ENCODE measurements around the gene HOXC12.

Gene HOXC12

DNA sequence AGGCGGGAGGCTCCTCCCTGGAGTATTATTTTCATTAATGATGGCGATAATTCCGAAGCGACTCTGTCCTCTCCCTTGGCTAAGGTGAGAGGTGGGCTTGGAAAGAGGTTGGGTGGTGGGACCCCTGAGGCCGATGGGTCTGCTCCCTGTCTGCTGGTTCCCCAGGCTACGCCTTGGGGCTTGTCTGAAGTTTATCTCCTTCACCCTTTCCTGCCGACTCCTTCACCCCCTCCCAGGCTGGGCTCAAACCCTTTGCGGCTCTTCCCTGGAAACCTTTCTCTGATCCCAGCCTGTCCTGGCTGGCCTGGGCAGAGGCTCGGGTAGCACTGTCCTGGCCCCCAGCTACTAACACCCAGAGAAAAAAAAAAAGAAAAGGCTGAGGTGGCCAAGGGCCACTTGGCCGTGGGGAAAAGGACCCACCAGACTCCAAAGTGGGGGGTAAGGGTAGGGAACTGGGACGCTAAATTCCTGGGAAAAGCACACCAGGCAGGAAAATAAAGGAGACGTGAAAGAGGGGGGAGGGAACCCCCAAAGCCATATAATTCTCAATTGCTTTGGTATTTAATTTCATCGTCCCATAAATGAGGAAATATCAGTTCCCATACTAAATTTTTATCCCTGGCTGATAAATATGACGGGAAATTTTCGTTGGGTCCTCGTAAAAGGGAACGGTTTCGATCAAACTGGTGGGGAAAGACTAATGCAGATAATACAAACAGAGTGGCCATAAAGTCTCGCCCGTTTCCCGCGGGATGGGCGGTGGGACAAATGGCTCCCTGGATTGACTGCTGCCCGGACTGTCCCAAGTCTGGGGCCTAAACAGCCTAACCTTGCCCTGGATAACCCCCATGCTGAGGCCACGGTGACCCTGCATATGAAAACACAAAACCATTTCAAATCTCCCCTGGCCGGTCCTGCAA is 28.2 kb downstream of the HOXC12 start (continued):
- TF ChIP-seq, protein P1, sequence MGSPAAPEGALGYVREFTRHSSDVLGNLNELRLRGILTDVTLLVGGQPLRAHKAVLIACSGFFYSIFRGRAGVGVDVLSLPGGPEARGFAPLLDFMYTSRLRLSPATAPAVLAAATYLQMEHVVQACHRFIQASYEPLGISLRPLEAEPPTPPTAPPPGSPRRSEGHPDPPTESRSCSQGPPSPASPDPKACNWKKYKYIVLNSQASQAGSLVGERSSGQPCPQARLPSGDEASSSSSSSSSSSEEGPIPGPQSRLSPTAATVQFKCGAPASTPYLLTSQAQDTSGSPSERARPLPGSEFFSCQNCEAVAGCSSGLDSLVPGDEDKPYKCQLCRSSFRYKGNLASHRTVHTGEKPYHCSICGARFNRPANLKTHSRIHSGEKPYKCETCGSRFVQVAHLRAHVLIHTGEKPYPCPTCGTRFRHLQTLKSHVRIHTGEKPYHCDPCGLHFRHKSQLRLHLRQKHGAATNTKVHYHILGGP (tag by site-specific recombination; IDR thresholded peaks at IDR 0.05), result no peak
- no peak for TF ChIP-seq ZNF350 (tag by site-specific recombination; IDR thresholded peaks at IDR 0.05)
- TF ChIP-seq ZNF530 (tag by site-specific recombination; IDR thresholded peaks at IDR 0.05; ENCODE audit: low read depth), result no peak
- no peak for TF ChIP-seq ZNF37A (tag by site-specific recombination; IDR thresholded peaks at IDR 0.05)

DNA sequence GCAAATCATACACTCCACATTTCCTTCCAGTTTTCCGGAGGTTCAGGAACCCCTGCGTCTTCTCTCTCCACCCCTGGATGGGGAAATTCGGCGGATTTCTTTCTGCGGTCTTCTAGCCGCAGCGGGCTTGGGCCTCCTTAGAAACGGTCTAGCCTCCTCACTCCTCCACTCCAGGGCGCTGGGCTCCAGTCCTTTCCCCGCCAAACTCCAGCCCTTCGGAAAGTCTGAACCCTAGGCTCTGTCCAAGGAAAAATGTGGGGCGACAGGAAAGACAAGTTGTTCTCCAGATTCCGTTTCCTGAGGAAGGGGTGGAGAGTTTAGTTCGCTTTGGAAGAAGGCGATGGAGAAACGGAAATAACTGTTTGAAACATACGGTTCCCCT is 28.9 kb downstream of the HOXC12 start:
- POLR2A ChIA-PET, result no interaction called here
- H3K4me3 ChIP-seq (ENCODE audit: low read depth, low read length), result no peak overlapping the region
- no peaks in the 10 kb centered on the region for H3K36me3 ChIP-seq (ENCODE audit: control insufficient read depth in 2 of 2, insufficient read depth in 1 of 2, low read length in 2 of 2)
- H3K27ac ChIP-seq (ENCODE audit: extremely low read depth, low read depth, low read length), result no peak overlapping the region
- H3K4me1 ChIP-seq (ENCODE audit: control insufficient read depth, insufficient read depth, low read length), result peaks cover 24% of the 10 kb centered on the region
- CTCF ChIA-PET, result interaction anchor here (5.8 kb wide), 1 partner anchor 231 kb away, joined by 80 read pairs; no protein-coding TSS in a partner anchor
- 0 out of 2 replicates have a peak, but pooled peaks have one; percentile 7 for TF ChIP-seq IKZF3 (tag by site-specific recombination; IDR thresholded peaks at IDR 0.05)
- no peak for TF ChIP-seq HOXC10 (CRISPR knock-in tag; IDR thresholded peaks at IDR 0.05)
- TF ChIP-seq ZFP37 (tag by site-specific recombination; IDR thresholded peaks at IDR 0.05), result no peak
- no peaks in the 10 kb centered on the region for H3K9me3 ChIP-seq (ENCODE audit: control insufficient read depth, insufficient read depth, low read depth, low read length)

DNA sequence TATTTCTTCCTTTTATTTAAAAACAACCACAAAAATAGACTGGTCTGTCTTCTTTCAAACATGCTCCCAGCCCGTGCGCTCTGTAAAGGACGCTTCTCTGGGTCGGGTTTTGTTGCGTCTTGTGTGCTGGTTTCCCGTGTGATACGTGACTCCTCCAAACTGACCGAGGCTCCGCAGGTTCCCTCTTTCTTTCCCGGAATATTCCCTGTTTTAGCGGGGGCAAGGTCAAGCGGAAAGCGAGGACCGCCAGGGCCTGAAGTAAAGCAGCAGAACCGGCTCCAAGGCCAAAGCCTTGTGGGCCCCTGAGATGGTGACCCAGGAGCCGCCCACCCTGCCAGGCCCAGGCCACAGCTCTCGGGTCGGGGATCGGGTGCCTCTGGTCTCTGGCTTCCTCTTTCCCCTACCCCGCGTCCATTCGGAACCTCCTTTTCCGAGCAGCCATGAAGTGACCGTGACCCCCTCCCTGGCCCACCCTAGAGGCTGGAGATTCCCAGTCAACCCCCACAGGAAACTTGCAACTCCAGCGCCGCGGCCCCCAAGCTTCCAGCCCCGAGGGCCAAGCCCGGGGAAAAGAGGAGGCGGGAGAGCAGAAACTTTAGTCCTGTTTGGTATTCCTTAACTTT is 29.4 kb downstream of the HOXC12 start:
- H3K4me3 ChIP-seq (ENCODE audit: low read depth, low read length), result no peak overlapping the region
- POLR2A ChIA-PET, result interaction anchor here (2.5 kb wide), 1 partner anchor 16 kb away, joined by 16 read pairs; the partner anchor contains the start of gene HOXC9
- CTCF ChIA-PET, result interaction anchor here (1.5 to 5.8 kb wide), 10 partner anchors 9 to 231 kb away, joined by 6 to 88 read pairs (median 12); partner anchors contain the start of genes HOXC9 and SMUG1
- peak overlapping the region; percentile 47; the same call in 1 of the 2 replicates for H3K27ac ChIP-seq (ENCODE audit: extremely low read depth, low read depth, low read length)
- TF ChIP-seq, protein P2, sequence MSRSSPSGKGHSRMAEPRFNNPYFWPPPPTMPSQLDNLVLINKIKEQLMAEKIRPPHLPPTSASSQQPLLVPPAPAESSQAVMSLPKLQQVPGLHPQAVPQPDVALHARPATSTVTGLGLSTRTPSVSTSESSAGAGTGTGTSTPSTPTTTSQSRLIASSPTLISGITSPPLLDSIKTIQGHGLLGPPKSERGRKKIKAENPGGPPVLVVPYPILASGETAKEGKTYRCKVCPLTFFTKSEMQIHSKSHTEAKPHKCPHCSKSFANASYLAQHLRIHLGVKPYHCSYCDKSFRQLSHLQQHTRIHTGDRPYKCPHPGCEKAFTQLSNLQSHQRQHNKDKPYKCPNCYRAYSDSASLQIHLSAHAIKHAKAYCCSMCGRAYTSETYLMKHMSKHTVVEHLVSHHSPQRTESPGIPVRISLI (tag by site-specific recombination; IDR thresholded peaks at IDR 0.05), result no peak
- TF ChIP-seq ZNF416 (tag by site-specific recombination; IDR thresholded peaks at IDR 0.05) (no peak), ZNF76 (tag by site-specific recombination; IDR thresholded peaks at IDR 0.05; ENCODE audit: borderline replicate concordance, low read depth) (no peak), OVOL3 (tag by site-specific recombination; IDR thresholded peaks at IDR 0.05) (no peak), ZNF510 (tag by site-specific recombination; IDR thresholded peaks at IDR 0.05; ENCODE audit: insufficient replicate concordance) (no peak), ZBTB21 (tag by site-specific recombination; IDR thresholded peaks at IDR 0.05) (no peak), RBAK (tag by site-specific recombination; IDR thresholded peaks at IDR 0.05) (no peak), ZFP3 (tag by site-specific recombination; IDR thresholded peaks at IDR 0.05; ENCODE audit: low read depth) (no peak)
- TF ChIP-seq, protein P3, sequence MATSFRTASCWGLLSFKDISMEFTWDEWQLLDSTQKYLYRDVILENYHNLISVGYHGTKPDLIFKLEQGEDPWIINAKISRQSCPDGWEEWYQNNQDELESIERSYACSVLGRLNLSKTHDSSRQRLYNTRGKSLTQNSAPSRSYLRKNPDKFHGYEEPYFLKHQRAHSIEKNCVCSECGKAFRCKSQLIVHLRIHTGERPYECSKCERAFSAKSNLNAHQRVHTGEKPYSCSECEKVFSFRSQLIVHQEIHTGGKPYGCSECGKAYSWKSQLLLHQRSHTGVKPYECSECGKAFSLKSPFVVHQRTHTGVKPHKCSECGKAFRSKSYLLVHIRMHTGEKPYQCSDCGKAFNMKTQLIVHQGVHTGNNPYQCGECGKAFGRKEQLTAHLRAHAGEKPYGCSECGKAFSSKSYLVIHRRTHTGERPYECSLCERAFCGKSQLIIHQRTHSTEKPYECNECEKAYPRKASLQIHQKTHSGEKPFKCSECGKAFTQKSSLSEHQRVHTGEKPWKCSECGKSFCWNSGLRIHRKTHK (tag by site-specific recombination; IDR thresholded peaks at IDR 0.05), result no peak
- no peaks in the 10 kb centered on the region for H3K36me3 ChIP-seq (ENCODE audit: control insufficient read depth in 2 of 2, insufficient read depth in 1 of 2, low read length in 2 of 2)
- H3K9me3 ChIP-seq (ENCODE audit: control insufficient read depth, insufficient read depth, low read depth, low read length), result no peaks in the 10 kb centered on the region
- peaks cover 23% of the 10 kb centered on the region for H3K4me1 ChIP-seq (ENCODE audit: control insufficient read depth, insufficient read depth, low read length)

Measured in HEK293 (cell line).